Brain pericyte (primary cell): ENCODE measurements around the gene AXDND1.
"Not testable (repeated sequence)": the region's sequence is repeated elsewhere in the genome, so short reads cannot be mapped to it uniquely, and the experiment has no call there.

Source experiments
- DNase-seq: peaks from one replicate; pipeline ENCODE4 v3.0.0-alpha.2; 2012; ENCODE audit warnings: low read depth, low spot score

The AXDND1 gene

DNA sequence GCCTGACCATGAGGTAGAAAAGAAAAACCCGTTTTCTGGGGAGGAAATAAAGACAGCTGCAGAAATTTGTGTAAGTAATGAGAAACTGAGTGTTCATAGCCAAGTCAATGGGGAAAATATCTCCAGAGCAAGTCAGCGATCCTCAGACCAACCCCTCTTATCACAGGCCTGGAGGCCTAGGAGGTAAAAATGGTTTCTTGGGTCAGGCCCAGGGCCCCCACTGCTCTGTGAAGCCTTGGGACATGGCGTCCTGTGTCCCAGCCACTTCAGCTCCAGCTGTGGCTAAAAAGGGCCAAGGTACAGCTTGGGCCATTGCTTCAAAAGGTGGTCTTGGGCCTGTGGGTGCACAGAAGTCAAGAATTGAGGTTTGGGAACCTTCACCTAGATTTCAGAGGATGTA, 108.9 kb downstream of the AXDND1 start:
- no peak for DNase-seq

DNA sequence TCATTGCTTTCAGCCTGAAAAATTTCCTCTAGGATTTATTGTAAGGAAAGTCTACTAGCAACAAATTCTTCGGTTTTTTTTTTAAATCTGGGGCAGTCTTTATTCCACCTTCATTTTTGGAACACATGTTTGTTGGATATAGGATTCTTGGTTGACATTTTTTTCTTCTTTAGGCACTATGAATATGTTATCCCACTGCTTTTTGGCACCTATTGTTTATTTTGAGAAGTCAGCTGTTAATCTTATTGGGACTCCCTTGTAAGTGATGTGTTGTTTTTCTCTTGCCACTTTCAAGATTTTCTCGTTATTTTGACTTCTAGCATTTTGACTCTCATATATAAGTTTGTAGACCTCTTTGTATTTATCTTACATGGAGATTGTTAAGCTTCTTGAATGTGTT, 110.7 kb downstream of the AXDND1 start:
- DNase-seq = no peak

DNA sequence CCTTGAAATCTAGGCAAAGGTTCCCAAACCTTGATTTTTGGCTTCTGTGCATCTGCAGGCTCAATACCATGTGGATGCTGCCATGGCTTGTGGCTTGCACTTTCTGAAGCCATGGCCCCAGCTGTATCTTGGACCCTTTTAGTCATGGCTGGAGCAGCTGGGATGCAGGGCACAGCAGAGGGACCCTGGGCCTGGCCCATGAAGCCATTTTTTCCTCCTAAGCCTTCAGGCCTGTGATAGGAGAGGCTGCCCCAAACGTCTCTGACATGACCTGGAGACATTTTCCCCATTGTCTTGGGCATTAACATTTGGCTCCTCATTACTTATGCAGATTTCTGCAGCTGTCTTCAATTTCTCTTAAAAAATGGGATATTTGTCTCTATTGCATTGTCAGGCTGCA, 112.6 kb downstream of the AXDND1 start:
- no peak for DNase-seq

DNA sequence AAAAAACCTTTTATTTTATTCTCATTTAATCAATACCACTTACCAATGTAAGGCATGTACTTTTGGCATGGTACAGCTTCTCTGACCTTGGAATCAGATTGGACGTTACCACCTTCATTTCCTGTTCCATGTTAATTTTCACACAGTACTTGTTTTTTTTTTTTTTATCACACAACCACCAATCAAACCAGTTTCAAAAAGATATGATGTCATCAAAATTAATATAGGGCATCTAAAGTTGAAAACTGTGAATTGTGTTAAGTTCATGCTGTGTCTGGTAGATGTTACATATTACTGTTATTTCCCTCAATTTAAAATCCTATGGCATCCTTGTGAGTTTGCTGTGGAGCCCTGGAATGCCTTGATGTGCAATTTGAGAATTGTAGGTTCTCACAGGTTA, 124.8 kb downstream of the AXDND1 start:
- no peak for DNase-seq

DNA sequence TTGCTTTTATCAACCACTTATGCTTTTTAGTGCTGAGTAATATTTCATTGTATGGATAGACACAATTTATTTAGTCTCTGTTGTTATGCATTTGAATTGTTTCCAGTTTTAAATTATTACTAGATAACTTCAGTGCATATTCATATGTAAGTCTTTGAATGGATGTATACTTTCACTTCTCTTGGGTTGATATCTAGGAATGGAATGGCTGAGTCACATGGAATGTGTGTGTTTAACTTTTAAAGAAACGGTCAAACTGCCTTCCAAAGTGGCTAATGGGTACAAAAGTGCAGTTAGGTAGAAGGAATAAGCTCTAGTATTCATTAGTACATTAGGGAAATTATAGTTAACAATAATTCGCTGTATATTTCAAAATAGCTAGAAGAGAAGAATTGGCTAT, 127.6 kb downstream of the AXDND1 start:
- no peak for DNase-seq

DNA sequence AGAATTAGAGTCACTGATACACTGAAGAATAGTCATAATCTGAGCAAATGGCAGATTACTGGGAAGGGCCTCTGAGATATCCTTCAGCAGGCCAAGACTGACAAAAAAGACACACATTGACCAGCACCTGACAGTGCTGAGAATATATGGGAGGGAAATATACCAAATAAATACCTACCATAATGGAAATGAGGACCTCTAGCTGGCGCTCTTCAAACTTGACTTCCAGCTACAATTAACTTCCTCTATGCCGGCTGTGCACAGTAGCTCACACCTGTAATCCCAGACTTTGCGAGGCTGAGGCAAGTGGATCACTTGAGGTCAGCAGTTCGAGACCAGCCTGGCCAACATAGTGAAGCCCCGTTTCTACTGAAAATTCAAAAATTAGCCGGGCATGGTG, 140.4 kb downstream of the AXDND1 start:
- no peak for DNase-seq

DNA sequence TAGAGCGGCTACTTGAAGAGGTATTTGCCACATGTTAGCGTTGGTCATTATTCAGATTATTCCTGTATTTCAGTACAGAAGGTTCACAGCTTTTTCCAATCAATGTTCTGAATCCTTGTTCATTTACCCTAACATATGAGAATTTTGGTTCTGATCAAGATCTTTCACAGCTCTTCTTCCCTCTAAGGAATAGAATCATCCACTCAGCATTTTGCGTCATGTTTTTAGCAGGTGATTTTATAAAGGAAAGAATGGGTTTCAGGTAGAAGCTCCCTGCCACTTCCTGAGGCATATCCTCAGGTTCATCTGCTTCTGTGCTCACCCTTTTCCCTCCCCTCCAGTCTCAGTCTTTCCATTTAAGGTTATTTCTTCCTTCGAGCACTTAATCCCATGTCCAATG, 143.6 kb downstream of the AXDND1 start:
- no peak for DNase-seq

DNA sequence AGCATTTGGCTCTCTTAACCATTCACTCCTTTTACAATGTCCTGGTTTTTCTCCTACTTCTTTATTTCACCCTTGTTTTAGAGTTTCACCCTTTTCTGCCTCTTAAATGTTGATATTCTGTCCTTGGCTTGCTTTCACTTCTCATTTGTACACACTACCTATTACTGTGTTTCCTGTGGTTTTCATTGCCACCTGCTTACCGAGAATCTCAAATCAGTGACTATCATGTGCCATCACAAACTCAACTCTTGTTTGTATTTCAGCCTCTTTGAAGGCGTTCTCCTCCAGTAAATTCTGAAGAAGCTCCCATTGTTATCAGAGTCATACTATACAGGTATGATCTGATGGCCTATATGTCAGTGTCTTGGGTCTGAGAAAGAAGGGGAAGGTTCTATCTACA, 144.3 kb downstream of the AXDND1 start:
- DNase-seq = no peak

DNA sequence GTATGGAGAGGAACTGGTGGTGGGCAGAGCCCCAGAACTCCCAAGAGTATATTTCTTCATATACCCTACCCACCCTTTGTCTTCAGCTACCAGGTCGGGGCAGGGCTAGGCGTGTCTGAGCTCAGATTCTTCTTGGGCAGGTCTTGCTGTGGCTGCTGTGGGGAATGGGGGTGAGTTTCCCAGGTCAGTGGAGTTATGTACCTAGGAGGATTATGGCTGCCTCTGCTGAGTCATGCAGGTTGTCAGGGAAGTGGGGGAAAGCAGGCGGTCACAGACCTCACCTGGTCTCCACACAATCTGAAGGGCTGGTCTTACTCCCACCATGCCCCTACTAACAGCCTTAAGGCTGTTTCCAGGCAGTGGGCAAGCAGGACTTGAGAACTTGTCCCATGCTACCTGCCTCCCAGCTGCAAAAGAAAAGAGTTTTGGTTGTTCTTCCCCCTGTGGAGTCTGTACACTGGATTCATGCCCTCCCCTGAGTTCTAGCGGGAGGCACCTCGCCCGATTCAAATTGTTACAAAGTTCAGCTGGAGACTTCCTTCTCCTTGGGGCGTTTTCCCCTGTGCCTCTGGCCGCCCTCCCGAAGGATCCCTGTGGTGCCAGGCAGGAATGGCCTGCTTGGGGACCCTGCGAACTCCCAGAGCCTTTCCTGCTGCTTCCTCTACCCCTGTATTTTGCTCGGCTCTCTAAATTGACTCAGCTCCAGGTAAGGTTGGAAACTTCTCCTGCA, 151.4 kb downstream of the AXDND1 start:
- no peak for DNase-seq

DNA sequence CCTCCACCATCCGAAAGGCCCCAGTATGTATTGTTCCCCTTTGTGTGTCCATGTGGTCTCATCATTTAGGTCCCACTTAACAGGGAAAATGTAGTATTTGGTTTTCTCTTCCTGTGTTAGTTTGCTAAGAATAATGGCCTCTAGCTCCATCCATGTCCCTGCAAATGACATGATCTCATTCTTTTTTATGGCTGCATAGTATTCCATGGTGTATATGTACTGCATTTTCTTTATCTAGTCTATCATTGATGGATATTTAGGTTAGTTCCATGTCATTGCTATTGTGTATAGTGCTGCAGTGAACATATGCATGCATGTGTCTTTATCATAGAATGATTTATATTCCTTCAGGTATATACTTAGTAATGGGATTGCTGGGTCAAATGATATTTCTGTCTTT, 152.8 kb downstream of the AXDND1 start:
- not testable (repeated sequence) for DNase-seq

DNA sequence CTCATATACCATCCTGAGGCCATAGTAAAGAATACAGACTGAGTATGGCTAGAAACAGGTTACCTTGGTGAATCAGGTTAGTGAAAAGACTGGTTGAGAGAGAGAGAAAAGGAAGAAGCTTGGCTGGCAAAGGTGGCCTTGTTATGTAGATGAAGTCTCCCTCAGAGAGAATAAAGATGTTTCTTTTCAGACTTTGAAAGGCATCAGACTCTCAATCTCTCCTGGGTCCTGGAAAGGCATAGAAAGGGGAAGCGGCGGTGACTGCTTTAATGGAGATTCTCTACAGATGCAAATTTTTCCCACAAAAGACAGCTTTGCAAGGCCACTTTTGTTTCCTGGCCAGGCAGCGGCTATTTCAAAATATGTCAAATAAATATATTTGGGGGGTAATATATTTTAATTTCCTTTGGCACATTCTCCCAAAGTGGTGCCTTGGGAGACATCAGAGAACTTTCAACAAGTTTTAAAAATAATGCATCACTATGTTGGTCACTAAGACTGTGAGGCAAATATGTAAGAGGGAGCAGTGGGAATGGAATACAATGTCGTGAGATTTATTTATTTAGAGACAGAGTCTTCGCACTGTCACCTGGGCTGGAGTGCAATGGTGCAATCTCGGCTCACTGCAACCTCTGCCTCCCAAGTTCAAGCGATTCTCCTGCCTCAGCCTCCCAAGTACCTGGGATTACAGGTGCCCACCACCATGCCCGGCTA, 163.9 kb downstream of the AXDND1 start:
- no peak for DNase-seq

DNA sequence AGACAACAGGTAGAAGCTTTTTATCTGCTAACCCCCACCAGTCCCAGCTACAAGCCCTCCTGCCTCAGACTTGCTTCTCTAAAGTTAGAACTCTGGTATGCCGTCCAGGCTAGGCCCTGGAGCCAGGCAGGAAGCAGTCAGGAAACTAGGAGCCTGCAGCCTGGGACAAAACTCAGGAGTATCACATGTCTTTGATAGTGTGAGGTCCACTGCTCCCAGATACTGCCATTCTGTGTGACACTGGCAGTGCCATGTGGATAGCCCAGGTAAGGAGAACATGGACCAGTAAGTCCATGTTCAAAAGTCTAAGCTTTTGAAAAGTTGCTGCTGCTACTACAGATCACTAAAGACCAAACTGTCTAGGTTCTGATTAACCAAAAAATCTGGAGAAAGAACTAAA, 164.6 kb downstream of the AXDND1 start:
- DNase-seq = no peak

DNA sequence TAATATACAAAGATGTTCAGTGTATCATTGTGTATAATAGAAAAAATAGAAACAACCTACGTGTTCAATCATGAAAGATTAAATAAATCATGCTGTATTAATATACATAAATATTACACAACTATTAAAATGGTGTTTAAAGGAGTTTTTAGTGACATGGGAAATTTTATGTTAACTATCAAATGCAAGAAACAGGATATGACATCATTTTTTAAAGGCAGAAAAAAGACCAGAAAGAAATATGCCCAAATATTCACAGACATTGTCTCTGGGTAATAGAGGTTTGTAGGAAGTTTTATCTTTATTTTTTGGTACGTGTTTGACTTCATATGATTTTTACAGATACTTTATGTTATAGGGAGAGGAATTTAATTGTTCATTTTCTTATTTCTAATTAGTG, 176.0 kb downstream of the AXDND1 start:
- no peak for DNase-seq

DNA sequence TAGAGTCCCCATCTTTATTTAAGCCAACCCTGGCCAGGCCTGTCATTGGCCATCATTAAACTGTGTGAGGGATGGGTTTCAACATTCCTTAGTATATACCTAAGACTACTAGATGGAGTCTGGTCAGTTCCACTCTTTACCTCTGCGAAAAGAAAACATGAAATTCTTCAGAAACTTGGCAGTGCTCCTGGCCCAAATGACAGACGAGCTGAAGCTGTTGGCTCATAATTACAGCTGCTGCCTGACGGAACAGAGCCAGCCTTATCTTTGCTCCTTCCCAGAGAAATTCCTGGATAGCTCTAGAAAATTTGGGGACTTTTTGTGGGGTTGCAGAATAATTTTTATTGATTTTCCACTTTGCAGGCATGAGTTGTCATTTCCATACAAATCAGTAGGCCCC, 179.6 kb downstream of the AXDND1 start:
- no peak for DNase-seq

DNA sequence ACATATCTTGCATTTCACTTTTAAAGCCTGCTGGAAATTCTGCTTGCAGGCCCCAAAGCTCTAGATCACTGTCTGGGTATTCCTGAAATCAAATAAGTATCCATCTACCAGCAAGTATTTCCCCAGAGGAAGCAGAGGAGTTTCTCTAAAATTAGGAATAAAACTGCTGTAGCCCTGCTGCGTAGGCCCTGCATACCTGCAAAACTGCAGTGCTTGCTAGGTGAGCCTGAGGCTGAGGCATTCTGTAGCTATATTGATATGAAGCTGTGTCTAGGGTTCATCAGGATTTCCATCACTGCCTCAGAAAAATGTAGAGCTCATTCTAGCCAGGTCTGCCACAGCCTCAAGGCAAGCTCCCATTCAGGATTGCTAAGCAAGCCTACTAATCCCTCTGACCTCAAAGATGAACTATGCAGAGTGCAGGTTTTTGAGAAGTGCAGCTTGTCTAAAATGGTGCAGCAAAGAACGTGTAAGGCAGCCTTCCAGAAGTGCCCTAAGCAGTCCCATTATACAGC, 181.3 kb downstream of the AXDND1 start:
- no peak for DNase-seq

DNA sequence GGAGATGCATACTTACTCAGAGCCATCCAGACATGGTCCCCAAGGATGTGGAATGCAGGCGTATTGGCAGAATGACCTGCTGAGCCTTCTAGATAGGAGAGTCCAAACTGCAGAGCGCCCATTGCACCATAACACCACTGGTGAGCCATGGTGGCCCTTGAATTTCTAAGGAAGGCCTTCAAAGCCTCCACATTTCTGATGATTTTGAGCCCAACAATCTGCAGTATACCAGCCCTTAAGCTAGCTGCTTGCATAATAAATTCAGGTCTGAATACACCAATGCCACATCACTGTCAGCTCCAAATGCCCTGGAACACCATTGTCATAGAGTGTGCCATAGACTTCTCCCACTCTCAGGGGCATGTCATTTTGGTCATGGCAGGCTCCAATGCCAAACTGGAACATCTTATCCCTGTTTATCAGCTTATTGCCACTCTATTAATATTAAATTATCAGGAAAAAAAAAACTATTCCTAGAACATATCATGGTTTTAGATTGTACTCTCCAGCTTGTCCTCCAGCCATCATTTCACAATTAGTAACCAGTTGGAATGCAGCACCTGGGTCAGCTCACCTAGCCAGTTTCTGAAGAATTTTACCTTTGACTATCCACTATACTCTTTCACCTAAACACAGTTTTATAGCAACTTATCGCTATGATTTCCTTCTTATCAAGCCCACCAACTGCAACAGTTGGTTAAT, 183.0 kb downstream of the AXDND1 start:
- no peak for DNase-seq

DNA sequence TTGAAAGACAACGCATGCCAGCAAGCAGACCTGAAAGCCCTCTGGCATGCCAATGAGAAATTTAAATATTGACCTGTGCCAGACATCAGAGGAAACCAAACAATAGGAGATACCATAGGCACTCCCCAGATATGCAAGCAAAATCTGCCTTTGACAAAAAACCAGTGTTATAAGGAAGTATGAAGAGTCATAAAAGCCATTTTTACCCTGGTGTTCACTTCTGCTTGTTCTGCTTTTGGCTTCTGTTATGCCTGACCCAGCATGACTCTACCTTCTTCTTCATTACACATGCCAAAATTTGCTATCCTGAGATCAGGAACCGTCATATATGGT, 183.6 kb downstream of the AXDND1 start:
- DNase-seq = no peak

DNA sequence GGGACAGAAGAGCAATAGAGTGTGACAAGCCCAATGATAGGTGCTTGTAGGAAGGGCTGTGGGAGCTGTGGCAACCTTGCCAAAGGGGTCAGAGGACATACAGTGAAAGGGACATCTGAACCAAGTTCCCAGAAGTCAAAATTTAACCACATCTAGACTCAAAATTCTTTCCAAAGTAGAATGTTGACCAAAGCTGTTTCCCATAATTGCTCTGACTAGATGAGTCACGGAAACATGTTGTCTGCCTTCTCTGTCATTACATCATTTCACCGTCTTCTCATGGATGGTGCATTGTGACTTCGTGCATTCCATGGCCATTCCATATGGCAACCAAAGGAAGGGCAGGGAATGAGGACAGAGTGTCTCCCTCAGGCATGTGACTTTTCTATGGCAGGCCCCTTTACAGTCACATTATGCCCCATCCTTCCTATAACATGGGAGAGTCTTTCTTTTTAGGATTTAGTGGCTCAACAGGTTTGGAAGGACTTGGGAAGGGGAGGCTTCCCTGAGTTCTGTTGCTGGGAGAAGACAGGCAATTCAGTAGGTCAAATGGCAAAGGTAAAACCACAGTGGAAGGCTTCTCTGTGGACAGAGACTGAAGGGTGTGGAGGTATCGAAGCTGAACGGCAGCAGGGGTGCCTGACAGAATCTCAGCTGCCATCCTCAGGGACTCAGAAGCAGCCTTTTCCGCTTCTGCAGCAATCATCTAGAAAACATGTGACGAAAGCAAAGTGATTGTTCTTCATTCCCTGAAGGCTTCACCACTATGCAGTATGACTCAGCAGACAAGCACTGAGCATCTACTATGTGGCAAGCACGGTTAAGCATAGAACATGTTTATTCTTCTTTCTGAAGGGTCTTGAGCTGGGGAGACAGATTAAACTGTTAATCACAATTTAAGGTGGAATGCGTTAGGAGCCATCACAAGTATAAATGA, 185.2 kb downstream of the AXDND1 start:
- DNase-seq = no peak

DNA sequence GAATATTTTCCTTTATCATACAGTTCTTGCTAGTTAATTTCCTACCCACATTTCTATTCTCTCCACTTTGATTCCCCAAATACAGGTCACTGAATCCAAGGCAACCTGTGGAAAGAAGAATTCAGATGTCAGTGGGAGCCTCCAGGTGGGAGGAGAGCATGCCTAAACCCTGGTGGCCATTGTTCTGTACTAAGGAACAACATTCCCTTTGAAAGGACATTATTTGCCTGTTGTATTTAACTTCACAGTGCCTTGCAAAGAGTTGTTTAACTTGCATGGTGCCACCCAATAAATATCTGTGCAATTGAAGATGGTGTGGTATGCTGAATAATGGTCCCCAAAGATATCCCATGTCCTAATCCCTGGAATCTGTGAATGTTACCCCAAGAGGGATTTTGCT, 188.7 kb downstream of the AXDND1 start:
- DNase-seq = no peak

DNA sequence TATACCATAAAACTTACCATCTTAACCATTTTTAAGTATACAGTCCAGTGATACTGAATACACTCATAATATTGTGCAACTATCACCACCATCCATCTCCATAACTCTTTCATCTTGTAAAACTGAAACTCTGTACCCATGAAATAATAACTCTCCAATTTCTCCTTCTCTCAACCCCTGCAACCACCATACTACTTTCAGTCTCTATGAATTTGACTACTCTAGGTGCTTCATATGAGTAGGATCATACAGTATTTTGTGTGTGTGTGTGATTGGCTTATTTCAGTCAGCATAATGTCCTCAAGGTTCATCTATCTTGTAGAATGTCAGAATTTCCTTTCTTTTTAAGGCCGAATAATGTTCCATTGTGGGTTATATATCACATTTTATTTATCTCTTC, 192.3 kb downstream of the AXDND1 start:
- DNase-seq = no peak

DNA sequence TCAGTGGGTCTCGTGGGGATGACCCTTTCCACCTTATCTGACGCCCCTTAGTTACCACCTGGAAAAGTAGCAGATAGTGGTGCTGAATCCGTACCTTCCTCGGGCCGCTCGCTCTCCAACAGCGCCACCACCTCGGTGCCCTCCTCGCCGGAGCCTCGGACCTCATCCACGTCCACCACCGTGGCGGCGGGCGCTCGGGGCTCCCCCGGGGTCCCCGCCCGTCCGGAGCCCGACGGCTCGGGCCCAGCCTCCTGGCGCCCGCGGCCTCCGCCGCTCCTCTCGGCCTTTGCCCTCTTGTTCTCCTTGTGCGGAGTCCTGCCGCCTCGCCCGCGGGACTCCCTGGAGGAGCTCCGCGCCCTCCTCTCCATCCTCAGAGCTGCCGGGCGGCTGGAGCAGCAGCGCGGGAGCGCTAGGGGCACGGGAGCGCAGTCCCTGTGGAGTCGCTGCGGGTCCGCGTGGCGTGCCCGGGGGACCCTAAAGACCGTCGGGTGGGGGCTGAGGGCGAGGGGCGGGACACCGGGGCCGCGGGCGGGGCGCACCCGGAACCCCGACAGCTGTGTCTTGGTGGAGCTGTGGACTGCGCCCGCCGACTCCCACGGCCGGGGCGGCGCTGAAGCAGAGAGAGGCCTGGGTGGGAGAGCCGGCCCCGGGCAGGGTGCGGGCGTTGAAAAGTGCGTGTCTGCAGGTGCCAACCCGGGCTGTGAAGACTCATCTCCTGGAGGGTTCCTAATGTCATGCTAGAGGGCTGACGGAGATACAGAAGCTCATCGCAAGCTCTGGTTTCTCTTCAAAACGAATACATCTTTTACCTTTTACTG, 209.9 kb downstream of the AXDND1 start, which contains the start of gene NPHS2:
TSS of gene NPHS2 (minus strand) at position 452 of the 818 bp plus-strand sequence. CDS start at position 368, 84 bp downstream.
- no peak for DNase-seq
